Breast epithelium (tissue), 4 donors: ENCODE results near the gene ALPK1. TPM values are rescaled to one million over a fixed set of nuclear protein-coding genes. Genes with fewer than 3 reads are reported as not detected.
A peak's percentile ranks its signal among the peaks of the same experiment; 100 is the strongest.

Source experiments
- DNase-seq, 2 donors: peaks; one replicate each; pipeline ENCODE4 v3.0.0-alpha.2; 2019; ENCODE audit warnings: low spot score in 2 of 2
- H3K27ac ChIP-seq, 2 donors: fragments of 200-600 bp; sonication (generic) in 1 of 2; one replicate each; pipeline ENCODE4 v1.5.1; 2016 to 2019; ENCODE audit warnings: mild to moderate bottlenecking in 1 of 2
- H3K27me3 ChIP-seq, 2 donors: fragments of 200-600 bp; sonication (generic) in 1 of 2; one replicate each; pipeline versions ENCODE4 v1.5.1 to v1.6.0; 2017 to 2019; ENCODE audit warnings: control low read depth in 1 of 2, mild to moderate bottlenecking in 1 of 2
- H3K36me3 ChIP-seq: fragments of 200-600 bp; one replicate; pipeline ENCODE4 v1.5.1; 2019
- H3K4me1 ChIP-seq, 2 donors: fragments of 200-600 bp; sonication (generic); one replicate each; pipeline ENCODE4 v1.5.1; 2016 to 2019; ENCODE audit warnings: control low read depth in 1 of 2
- H3K4me3 ChIP-seq, 3 donors: fragments of 200-600 bp; sonication (generic); 1 replicate in 2 of 3; 2 replicates in 1 of 3; pipeline ENCODE4 v1.5.1; 2016 to 2019; ENCODE audit warnings: mild to moderate bottlenecking in 3 of 3, moderate library complexity in 2 of 3
- H3K9me3 ChIP-seq, 2 donors: fragments of 200-600 bp; sonication (generic) in 1 of 2; one replicate each; pipeline ENCODE4 v1.5.1; 2016 to 2019; ENCODE audit warnings: control low read depth in 1 of 2
- CTCF ChIP-seq, 3 donors: fragments of 450-650 bp; IDR thresholded peaks; one replicate each; pipeline ENCODE4 v1.5.1; 2016 to 2017; ENCODE audit warnings: antibody characterized with exemption in 3 of 3, mild to moderate bottlenecking in 3 of 3, moderate library complexity in 3 of 3
- POLR2A ChIP-seq: fragments of 450-650 bp; IDR thresholded peaks from one replicate; pipeline ENCODE4 v1.6.1; 2016; ENCODE audit warnings: antibody characterized with exemption, mild to moderate bottlenecking, moderate library complexity
- POLR2AphosphoS5 ChIP-seq, 3 donors: sonication (generic); formaldehyde crosslinking; IDR thresholded peaks; one replicate each; pipeline ENCODE4 v1.6.1; 2017; ENCODE audit warnings: antibody characterized with exemption in 3 of 3
- intact Hi-C: fragments of 100-400 bp; cut with DNase I; formaldehyde crosslinking; loops from one replicate; pipeline ENCODE4 v1.15.1; 2023; ENCODE audit warnings: low total_unique reads
- total RNA-seq, 3 donors: library from RNA; depleted of rRNA; stranded (reverse); fragments of >200 nt; gene quantifications; one replicate each; pipeline ENCODE4 v1.1.0, GENCODE V29; 2016

Gene ALPK1
- total RNA-seq, 3 donors from 2014 or later = 20.5 to 59.3 (median 53.3) TPM

GRCh38 chr4:112266823-112267222 lies 30.3 kb upstream of the ALPK1 start:
- Histone ChIP-seq H3K27ac (no peak overlapping the region), H3K9me3 (no peaks in the 10 kb centered on the region), H3K36me3 (no peaks in the 10 kb centered on the region), H3K4me3 (no peak overlapping the region), H3K4me1 (no peaks in the 10 kb centered on the region), H3K27me3 (no peaks in the 10 kb centered on the region)
- no peak for DNase-seq
- intact Hi-C loops = no loop called here
- TF ChIP-seq POLR2A = no peak
- peak in 2 of 3 donors; percentile 27 for TF ChIP-seq CTCF (IDR thresholded peaks at IDR 0.05)
- TF ChIP-seq POLR2AphosphoS5 (IDR thresholded peaks at IDR 0.05) = no peak

GRCh38 chr4:112270051-112270450 lies 27.1 kb upstream of the ALPK1 start:
- H3K4me3 ChIP-seq = no peak overlapping the region
- TF ChIP-seq POLR2A = no peak
- no peak for TF ChIP-seq CTCF (IDR thresholded peaks at IDR 0.05)
- no peak for TF ChIP-seq POLR2AphosphoS5 (IDR thresholded peaks at IDR 0.05)
- no peak overlapping the region for H3K27ac ChIP-seq
- no peaks in the 10 kb centered on the region for H3K36me3 ChIP-seq
- H3K27me3 ChIP-seq = no peaks in the 10 kb centered on the region
- DNase-seq = no peak
- intact Hi-C loops = no loop called here
- H3K4me1 ChIP-seq = no peaks in the 10 kb centered on the region
- H3K9me3 ChIP-seq = no peaks in the 10 kb centered on the region

GRCh38 chr4:112270640-112271421 lies 26.3 kb upstream of the ALPK1 start:
- Histone ChIP-seq H3K27ac (no peak overlapping the region), H3K4me3 (no peak overlapping the region), H3K27me3 (no peaks in the 10 kb centered on the region), H3K4me1 (no peaks in the 10 kb centered on the region), H3K36me3 (no peaks in the 10 kb centered on the region), H3K9me3 (no peaks in the 10 kb centered on the region)
- no peak for DNase-seq
- no peak for TF ChIP-seq CTCF (IDR thresholded peaks at IDR 0.05)
- TF ChIP-seq POLR2A = no peak
- no peak for TF ChIP-seq POLR2AphosphoS5 (IDR thresholded peaks at IDR 0.05)
- intact Hi-C loops = no loop called here

- H3K27ac ChIP-seq = no peak overlapping the region
- intact Hi-C loops = no loop called here
- no peaks in the 10 kb centered on the region for H3K27me3 ChIP-seq
- no peaks in the 10 kb centered on the region for H3K36me3 ChIP-seq
- TF ChIP-seq POLR2AphosphoS5 (IDR thresholded peaks at IDR 0.05) = no peak
- TF ChIP-seq POLR2A = no peak
- no peak for TF ChIP-seq CTCF (IDR thresholded peaks at IDR 0.05)
- no peaks in the 10 kb centered on the region for H3K4me1 ChIP-seq
- H3K9me3 ChIP-seq = no peaks in the 10 kb centered on the region
- no peak for DNase-seq
- no peak overlapping the region for H3K4me3 ChIP-seq
Observed at GRCh38 chr4:112272292-112272691, 24.9 kb upstream of the ALPK1 start.

GRCh38 chr4:112274959-112275358 lies 22.2 kb upstream of the ALPK1 start:
- Histone ChIP-seq H3K27ac (no peak overlapping the region), H3K4me1 (peaks cover 0 to 10% of the 10 kb centered on the region in 2 donors), H3K9me3 (no peaks in the 10 kb centered on the region), H3K36me3 (no peaks in the 10 kb centered on the region), H3K4me3 (no peak overlapping the region), H3K27me3 (no peaks in the 10 kb centered on the region)
- intact Hi-C loops = no loop called here
- TF ChIP-seq POLR2AphosphoS5 (IDR thresholded peaks at IDR 0.05) = no peak
- TF ChIP-seq POLR2A = no peak
- TF ChIP-seq CTCF (IDR thresholded peaks at IDR 0.05) = no peak
- DNase-seq = no peak
